ENCODE data around the gene SLC13A5.

- TF ChIP-seq CTCF (IDR thresholded peaks at IDR 0.05) (no peak), POLR2A (IDR thresholded peaks at IDR 0.05) (no peak), POLR2AphosphoS5 (IDR thresholded peaks at IDR 0.05) (no peak)
These were observed 18.1 kb downstream of the SLC13A5 start for GRCh38 chr17:6695051-6695450.
